Ovary (tissue), 3 donors: ENCODE data around the gene PCDH15.

ENCODE experiments used
- EP300 ChIP-seq: sonication (generic); formaldehyde crosslinking; IDR thresholded peaks from one replicate; pipeline ENCODE4 v1.6.1; 2017; ENCODE audit warnings: antibody characterized with exemption
- POLR2A ChIP-seq: fragments of 450-650 bp; IDR thresholded peaks from one replicate; pipeline ENCODE4 v1.6.1; 2017; ENCODE audit warnings: antibody characterized with exemption, mild to moderate bottlenecking, moderate library complexity
- TF ChIP-seq, protein P1 (sequence below), 3 donors: fragments of 450-650 bp in 2 of 3; fragments of 200-600 bp in 1 of 3; IDR thresholded peaks; one replicate each; pipeline versions ENCODE4 v1.5.1 to v1.8.0; 2016 to 2022; ENCODE audit warnings: antibody characterized with exemption in 3 of 3, mild to moderate bottlenecking in 1 of 3
- donor health status: DM: no; HTN: no; CAD: no.

GRCh38 chr10:54159924-54160323 lies 641.1 kb downstream of the PCDH15 start:
- TF ChIP-seq, protein P1, sequence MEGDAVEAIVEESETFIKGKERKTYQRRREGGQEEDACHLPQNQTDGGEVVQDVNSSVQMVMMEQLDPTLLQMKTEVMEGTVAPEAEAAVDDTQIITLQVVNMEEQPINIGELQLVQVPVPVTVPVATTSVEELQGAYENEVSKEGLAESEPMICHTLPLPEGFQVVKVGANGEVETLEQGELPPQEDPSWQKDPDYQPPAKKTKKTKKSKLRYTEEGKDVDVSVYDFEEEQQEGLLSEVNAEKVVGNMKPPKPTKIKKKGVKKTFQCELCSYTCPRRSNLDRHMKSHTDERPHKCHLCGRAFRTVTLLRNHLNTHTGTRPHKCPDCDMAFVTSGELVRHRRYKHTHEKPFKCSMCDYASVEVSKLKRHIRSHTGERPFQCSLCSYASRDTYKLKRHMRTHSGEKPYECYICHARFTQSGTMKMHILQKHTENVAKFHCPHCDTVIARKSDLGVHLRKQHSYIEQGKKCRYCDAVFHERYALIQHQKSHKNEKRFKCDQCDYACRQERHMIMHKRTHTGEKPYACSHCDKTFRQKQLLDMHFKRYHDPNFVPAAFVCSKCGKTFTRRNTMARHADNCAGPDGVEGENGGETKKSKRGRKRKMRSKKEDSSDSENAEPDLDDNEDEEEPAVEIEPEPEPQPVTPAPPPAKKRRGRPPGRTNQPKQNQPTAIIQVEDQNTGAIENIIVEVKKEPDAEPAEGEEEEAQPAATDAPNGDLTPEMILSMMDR (IDR thresholded peaks at IDR 0.05), result no peak
- TF ChIP-seq EP300, result no peak
- TF ChIP-seq POLR2A, result no peak
